ENCODE results near the gene CLEC18B. TPM values are rescaled to one million over a fixed set of nuclear protein-coding genes. Genes with fewer than 3 reads are reported as not detected.
"Not testable (repeated sequence)": the region's sequence is repeated elsewhere in the genome, so short reads cannot be mapped to it uniquely, and the experiment has no call there.

Gene CLEC18B
- 1.1 TPM for total RNA-seq

DNA sequence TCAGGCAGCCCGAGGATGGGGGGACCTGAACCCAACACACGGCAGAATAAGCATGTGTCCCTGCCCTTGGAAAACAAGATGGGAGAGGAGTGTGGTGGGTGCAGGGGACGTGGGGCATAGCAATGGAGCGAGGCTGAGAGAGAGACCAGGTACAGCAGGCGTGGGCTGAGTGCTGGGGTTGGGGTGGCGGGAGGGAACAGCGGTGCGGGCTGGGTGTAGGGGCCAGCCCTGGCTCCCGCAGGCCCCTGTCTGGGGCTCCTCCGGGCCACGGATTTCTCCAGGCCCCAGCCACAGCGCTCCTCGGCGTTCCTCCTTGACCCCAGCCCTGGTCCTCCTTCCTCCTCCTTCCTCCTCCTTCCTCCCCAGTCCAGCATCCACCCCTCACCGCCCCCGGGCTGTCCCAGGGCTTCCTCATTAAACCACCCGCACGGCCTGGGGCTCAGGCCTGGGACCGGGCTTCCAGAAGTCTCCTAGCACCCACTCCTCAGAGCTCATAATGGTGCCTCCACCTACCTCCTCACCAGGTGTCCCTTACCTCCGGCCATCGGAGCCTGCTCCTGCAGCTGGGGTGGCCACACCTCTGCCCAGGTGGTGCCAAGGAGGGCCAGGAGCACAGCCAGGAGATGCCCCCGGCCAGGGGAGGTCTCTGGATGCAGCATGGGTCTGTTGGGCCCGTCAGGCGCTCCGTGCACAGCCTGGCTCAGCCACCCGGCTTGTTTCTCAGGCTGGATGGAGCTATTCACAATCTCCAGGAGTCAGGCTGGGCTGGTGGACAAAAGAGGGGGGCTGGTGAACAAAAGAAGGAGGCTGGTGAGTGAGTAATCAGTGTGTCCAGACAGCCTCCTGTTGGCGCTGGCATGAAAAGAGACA is at the start of gene CLEC18B:
TSS of gene CLEC18B (minus strand) at position 867 of the 870 bp plus-strand sequence. CDS start at position 659, 208 bp downstream.
- not testable (repeated sequence) for DNase-seq

DNA sequence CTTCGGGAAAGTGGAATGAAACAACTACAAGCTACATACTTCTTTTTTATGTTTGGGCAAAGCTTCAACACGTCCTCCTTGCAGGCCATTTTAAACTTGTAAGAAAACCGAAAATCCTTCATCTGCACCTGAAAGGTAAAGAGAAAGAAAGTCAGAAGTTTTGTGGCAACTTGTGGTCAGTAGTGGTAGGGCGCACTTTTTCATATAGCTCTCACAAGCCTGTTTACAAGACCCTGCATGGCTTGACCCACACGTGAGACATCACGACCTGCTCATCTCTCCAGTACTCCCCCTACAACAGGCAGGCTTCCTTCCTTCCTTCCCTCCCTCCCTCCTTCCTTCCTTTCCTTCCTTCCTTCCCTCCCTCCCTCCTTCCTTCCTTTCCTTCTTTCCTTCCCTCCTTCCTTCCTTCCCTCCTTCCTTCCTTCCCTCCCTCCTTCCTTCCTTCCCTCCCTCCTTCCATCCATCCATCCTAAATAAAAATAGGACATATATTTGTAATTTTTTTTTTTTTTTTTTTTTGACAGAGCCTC is 48.7 kb upstream of the CLEC18B start:
- DNase-seq, result no peak

DNA sequence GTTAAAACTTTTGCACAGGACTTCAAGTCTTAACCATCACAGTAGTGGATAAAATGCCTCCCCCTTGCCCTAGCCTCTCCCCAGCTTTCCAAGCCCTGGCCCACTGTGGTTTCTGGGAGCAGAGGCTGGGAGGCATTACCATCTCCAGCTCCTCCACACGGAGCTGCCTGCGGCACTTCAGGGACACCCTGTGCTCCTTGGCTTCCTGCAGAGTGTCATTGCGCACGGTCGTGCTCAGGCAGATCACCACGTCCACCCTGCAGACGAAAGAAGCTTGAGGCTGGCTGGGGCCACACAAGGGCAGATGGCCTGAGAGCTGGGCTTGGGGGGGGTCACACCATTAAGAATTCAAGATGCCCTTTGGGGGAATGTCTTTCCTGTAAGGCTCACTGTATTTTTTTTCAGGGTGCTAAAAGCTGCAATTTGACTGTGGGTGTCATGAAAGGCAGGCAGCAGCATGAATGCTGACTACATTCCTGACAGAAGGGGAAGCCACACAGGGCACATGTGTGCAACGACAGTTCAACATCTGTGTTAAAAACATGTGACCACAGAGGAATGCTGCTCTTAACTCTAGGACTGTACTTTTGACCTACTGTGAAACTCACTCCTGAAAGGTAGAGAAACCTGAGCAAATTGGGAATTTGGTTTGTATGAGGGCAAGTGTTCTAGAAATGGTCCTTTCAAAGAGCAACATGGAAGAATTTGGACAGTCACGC is 47.7 kb upstream of the CLEC18B start:
- no peak for DNase-seq

DNA sequence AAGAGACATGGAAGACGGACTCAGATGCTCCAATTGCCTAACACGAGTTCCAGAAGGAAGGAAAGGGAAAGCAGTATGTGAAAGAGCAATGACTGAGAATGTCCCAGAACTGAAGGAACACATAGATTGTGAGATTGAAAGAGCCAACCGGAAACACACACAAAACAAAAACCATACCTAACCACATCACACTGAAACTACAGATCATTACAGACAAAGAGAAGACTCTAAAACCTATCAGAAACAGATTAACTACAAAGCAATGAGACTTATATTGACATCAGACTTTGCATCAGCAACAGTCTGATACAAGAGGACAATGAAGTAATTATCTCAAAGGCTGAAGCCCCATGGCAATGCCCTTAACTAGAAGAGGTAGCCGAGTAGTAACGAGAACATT is 45.6 kb upstream of the CLEC18B start:
- DNase-seq, result no peak

DNA sequence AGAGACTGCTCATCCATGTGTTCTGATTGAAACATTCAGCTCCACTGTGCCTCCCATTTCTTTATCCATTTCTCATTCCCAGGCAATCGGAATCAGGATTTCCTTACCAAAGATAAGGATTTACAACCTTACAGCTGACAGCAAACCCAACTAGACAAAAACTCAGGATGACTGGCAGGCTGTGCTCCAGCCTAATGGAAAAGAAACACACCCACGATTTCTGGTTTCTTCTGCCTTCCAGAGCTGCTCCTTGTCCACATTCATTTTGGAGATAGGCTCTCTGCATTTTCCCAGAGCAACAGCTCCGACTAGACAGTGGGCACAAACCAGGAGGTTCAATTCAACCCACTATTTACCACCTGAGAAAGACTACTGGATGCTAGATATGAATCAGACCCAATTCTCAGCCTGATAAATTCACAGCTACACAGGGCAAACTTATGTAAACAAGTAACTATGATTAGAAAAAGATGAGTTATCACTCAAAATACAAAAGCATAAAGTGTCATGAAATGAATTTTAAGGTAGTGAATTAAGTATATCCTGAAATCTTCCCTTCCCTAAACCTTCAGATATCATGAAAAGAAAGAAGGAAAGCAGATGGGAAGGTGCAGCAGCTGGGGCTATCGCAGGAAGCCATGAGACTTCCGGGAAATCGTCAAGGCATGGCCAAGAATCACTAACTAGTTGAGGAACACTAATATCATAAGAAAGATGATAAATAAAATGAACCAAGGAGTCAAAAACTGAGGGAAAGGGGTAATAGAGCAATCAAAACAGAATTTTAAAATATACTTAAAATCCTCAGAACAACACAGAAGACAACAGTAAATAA is 44.8 kb upstream of the CLEC18B start:
- no peak for DNase-seq

DNA sequence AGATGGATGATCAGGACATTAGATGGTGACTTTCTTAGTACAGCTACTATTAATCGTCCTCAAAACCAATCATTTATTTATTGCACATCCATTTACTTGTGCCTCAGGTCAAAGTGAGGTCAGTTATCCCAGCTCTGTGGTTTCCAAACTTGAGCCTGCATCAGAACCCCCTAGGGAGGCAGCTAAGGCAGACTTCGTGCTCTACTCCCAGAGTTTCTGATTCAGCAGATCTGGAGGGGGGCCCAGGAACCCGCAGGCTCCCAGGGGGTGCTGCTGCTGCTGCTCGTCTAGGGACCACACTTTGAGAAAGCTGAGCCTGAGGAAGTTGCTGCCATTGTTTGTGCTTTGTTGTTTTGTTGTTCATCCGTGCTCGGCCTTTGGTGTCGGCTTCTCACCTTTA is 44.0 kb upstream of the CLEC18B start:
- no peak for DNase-seq

DNA sequence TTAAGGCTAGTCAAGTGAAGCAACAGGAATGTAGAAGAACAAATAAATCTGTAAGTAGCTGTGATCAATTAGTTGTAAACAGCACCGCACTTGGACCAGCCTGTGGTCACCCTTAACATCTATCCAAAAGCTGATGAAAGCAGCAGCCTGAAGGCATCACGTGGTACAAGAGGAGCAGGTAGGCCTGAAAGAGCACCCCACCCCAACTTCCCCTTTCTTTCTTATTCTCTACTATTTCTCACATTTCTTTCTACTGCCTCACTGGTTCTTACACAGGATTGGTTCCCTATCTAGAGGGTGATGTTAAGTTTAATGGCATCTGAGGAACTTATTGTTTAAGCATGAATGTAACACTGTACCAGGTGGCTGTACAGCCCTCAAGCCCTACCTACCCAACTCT is 42.6 kb upstream of the CLEC18B start:
- no peak for DNase-seq

DNA sequence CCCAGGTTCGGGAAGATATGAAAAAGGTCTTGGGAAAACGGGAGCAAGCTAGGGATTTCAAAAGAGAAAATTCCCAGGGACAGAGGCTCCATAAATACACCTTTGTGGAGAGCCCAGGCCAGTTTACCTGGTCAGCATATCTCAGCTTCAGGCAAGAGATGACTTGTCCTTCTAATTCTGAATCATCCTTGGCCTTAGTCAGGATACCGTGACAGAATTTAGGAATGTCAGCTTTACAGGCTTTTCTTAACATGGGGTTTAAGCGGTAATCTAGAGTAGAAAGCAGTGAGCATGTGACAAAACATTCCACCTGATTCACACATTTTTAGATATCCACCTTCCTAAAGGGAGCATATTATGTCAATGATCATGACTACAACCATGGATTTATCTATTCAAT is 41.1 kb upstream of the CLEC18B start:
- no peak for DNase-seq

DNA sequence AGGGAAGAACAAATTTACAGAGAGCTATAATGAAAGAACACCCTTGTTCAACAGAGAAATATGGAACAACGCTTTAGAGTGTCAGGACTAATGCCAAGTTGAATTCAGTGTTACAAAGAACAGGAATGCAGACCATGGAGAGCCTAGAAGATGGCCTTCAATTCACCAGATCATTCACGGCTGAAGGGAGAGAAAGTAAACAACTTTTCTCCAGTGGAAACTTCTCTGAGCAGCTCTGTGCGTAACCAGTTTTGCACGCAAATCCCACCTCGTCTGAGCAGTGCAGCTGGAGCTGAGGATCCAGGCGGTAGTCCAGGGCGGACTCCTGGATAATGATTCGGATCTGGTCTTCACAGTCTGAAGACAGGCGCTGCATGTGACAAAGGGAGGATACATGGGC is 40.5 kb upstream of the CLEC18B start:
- no peak for DNase-seq

DNA sequence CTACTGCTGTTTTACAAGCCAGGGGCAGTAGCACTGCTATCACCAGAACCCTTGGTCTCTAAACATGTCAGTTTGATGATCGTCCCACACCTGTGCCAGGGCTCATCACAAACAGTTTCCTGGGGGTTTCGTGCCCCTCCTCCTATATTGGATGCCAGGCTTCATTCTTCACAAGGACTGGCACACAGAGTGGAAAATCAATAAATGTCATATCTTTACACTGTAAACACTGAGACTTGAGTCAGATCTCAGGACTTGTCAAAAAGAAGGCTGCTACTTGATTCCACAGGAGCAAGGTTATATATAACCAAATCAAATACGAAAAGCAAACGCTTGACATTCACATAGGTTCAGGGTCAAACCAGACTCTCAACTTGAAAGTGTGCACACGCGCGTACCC is 39.3 kb upstream of the CLEC18B start:
- DNase-seq, result no peak

DNA sequence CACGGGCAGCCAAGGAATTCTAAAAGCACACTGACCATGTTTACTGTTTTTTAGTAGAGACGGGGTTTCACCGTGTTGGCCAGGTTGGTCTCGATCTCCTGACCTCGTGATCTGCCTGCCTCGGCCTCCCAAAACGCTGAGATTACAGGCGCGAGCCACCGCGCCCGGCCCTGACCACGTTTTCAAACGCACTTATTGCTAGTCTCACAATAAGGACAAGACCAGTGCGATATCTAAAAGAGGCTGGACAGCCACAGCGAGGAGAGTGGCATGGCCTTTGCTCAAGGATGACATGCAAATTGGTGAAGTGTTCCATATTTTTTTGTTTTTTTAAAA is 35.0 kb upstream of the CLEC18B start:
- no peak for DNase-seq

DNA sequence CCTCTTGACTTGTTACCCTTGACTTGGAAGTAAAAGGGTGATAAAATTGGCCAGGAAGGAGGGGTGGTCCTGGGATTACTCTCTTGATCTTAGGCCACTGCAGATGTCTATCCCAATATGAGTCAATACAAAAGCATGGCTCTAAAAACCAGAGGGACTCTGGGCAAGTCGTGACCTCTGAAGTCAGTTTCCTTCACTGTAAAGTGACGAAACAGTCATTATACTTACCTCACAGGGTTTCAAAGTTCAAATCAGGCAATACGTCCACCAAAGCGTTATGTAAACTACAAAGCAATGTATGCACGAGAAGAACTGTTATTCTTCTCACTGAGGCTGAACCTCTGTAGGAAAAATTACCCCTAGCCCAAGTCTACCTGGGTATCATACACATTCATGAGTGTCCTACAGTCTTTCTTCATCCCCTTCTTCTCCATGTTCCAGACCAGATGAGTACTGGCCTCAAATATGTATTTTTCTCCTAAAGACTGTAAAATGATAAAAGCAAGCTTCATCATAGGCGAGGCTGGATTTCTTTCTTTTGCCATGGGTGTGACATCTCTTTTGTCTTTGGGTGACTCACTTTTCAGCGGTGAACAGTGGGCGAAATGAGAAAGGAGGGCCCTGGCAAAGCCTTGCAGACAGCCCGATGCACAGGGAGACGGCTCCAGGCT is 34.5 kb upstream of the CLEC18B start:
- DNase-seq, result no peak

DNA sequence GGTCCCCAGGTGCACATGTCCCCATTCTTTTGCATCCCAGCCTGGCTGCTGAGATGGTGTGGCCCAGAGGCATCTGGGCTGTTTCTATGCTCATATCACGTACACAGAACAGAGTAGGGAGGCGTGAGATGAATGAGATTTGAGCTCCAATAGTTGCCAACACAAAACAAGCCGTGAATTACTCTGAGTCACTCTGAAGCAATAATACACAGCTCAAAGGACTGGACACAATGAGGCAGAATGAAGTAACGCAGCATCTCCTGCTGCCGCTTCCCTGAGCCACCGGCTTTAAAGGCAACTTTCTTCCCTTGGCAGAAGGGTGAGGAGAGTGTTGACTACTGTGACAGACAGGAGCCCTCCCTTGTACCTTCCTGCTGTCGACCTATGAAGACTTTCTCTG is 33.9 kb upstream of the CLEC18B start:
- peak; percentile 7 for DNase-seq

DNA sequence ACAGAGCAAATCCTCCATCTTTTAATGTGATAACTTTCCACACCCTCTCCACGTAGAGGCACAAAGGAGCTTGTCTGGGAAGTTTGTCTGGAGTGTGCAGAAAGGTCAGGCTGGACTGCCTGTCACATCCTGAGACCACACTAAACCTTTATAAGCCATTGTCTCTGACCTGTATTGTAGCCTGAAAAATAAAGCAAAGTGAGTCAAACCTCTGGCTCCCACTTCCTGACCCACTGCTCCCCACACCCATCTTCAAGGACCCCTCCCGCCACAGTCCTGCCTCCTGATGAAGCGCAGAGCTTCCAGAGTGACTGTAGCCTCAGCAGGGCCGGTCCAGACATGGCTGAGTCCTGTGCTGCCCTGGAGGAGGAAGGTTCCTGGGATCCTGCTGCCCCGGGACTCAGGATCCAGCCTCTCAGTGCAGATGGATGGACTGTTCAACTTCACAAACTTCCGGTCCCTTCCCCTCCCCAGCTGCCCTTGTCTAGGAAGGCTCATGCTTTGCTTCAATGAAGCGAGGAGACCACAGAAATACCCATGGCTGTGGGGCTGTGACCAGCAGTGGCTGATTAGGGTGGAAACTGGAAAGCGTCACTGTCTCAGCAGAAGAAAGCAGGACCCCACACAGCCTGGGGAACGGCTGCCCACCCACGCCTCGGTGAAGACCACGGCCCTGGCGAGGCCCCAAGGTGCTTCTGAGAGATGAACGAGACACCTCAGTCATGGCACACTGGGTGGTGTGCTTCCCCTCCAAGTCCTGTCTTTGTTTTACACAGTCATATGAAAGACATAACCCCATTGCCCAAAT is 30.9 kb upstream of the CLEC18B start:
- no peak for DNase-seq

DNA sequence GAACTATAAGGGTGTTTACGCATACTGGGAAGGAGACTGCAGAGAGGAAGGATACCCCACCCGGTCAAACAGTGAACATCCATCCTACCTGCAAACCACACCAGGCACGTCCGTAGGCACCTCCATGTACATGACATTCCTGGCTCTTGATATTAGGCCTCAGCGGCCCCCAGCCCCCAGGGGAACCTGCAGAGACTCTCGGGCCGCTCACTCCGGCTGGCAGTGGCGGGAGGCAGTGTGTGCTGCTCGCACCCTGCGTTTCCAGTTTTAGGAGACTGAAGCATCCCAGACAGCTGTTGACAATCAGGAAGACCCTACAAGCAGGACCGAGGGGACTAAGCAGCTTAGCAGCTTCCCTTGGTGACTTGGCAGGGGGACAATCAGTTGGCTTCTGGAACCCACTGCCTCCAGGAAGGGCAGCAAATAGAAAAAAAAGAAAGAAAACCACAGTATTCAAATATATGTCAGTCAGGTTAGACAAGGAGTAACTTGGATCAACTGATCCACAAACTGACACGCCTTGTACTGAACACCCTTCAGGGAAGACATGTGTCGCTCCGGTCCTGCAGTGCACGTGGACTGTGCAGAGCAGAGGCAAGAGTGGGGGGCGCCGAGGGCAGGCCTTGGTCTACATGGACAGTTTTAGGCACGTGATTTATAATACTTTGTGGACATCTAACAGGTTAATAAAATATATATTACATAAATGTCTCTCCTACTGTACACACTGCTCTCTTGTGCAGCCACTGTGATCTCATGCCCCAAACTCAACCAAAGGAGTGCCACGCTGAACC is 29.9 kb upstream of the CLEC18B start:
- no peak for DNase-seq

DNA sequence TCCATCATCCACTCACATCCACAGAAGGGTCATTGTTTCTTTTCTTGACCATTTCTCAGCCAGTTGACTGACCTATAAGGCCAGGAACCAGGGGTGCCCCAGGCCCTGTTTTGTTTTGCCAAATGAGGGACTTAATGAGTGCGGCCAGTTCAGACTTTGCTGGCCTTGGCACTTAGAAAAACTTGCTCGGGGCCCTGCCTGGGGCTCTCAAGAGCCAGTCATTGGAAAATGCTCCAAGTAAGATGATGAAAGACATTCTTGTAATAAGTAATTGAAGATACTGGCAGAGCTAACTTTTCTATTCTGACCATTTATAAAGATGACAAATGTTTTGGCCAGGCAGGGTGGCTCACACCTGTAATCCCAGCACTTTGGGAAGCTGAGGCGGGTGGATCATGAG is 29.0 kb upstream of the CLEC18B start:
- no peak for DNase-seq

DNA sequence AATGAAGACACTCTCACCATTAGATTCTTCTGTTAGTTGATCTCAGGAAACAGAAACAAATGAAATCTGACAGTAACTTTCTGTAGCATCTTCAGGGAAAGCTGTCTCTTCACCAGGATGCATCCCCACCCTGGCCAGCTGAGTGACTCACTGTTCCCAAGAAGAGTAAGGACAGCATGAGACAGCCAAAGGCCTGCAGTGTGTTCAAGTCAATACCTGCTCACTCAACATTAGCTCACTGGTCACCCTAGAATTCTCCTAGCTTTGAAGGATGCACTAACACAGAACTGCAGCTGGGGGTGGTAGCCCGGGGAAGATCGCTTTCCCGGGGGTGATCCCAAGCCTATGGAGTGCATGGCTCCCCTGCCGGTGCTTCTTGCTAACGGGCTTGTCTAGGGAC is 28.2 kb upstream of the CLEC18B start:
- no peak for DNase-seq

DNA sequence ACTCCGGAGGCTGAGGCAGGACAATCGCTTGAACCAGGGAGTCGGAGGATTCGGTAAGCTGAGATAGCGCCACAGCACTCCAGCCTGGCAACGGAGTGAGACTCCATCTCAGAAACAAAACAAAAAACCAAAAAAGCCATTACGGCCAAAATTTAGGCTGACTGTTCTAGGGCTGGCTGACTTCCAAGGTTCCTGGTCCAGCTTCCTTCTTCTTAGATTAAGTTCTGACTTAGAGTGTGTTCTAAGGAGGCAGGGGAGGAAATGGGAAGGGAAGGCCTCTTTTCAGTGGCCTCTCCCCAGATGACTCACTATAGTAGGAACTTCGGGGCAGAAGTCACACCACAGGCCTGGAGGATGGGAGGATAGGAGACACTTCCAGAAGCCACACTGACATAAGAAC is 27.7 kb upstream of the CLEC18B start:
- DNase-seq, result no peak

DNA sequence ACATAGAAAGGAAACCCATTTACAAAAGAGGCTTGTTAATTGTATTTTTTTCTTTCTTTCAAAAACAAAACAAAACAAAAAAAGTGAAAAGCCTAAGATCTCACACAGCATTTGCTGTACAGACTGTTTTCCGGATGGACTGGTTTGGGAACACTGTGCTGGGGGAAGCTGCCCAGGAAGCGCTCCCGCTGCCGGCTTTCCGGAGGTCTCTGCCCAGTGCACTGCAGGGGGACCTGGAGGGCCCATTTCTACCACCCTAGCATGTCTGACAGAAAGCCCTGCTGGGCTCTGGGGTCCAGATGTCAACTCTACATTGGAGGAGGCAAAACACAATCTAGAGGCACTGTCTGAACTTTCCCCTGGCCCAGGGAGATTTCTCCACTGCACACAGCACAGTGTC is 26.3 kb upstream of the CLEC18B start:
- no peak for DNase-seq

DNA sequence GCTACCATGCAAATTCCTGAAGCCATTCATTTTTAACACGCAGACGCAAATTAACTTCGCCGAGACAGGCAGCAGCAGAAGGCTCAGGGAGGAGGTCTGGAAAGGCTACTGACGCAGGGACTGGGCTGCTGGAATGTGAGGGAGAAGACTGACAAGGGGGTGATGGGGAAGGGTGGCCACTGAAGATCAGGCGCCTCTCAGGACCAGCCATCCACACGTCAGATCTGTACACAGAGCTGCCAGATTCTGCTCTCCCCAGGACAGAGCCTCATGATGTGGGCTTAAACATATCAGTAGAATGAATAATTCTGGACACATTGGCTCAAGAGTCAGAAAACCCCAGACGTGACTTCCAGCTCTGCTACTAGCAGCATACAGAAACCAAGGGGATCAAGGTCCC is 25.6 kb upstream of the CLEC18B start:
- DNase-seq, result no peak
